ENCODE results near the gene CABP1. TPM values are rescaled to one million over a fixed set of nuclear protein-coding genes. Genes with fewer than 3 reads are reported as not detected.

Gene CABP1
- total and polyA plus RNA-seq, 2 donors (not counting 3 experiments of a cell fraction or from before 2014, with no cell fraction given): 0.07 to 0.31 TPM

GRCh38 chr12:120685522-120685921, 45.1 kb downstream of the CABP1 start:
- Histone ChIP-seq H3K9me1 (replicated peaks; ENCODE audit: control insufficient read depth, extremely low read depth, insufficient read depth, low read length) (no peaks in the 10 kb centered on the region), H3K27me3 (ENCODE audit: control insufficient read depth in 2 of 2, insufficient read depth in 2 of 2, low read length in 2 of 2) (no peaks in the 10 kb centered on the region), H3K9me3 (replicated peaks; ENCODE audit: control insufficient read depth, insufficient read depth, low read length) (no peaks in the 10 kb centered on the region), H3K4me3 (replicated peaks in 1 of 3; ENCODE audit: insufficient read depth in 1 of 3, low read depth in 1 of 3, low read length in 3 of 3) (no peak overlapping the region), H3K79me2 (ENCODE audit: control insufficient read depth, insufficient read depth, low read length) (peaks cover 34% of the 10 kb centered on the region), H3K36me3 (ENCODE audit: control insufficient read depth in 2 of 2, extremely low read depth in 1 of 2, insufficient read depth in 2 of 2, low read length in 2 of 2) (no peaks in the 10 kb centered on the region), H4K20me1 (replicated peaks; ENCODE audit: control insufficient read depth, extremely low read depth, insufficient read depth, low read length) (no peaks in the 10 kb centered on the region), H3K4me2 (ENCODE audit: insufficient read depth, low read length) (peak overlapping the region; percentile 87), H3K27ac (ENCODE audit: insufficient read depth, low read depth, low read length) (no peak overlapping the region), H2AFZ (ENCODE audit: low read depth, low read length) (no peak overlapping the region), H3K9ac (replicated peaks; ENCODE audit: extremely low read depth, insufficient read depth, low read length) (peak overlapping the region; percentile 91), H3K4me1 (ENCODE audit: control insufficient read depth, extremely low read depth, insufficient read depth, low read length) (peaks cover 28% of the 10 kb centered on the region)
- dilution Hi-C loops (cut with MboI; ENCODE audit: extremely low pct_ligation_motif_present, low sequenced_read_pairs): no loop called here
- DNase-seq (ENCODE audit: low read depth, low spot score) (no peak), FAIRE-seq (no peak)
- CTCF ChIA-PET: interaction anchor here (3.2 kb wide), 1 partner anchor 36 kb away, joined by 21 read pairs; no protein-coding TSS in a partner anchor
- POLR2A ChIA-PET: no interaction called here
- no TSS peak for BruUV-seq (replicated peaks)
- intact Hi-C loops (cut with micrococcal nuclease): no loop called here
- no peak for TF ChIP-seq MYC (IDR thresholded peaks at IDR 0.05; ENCODE audit: low read depth, low read length)
- TF ChIP-seq POLR2AphosphoS5 (IDR thresholded peaks at IDR 0.05; ENCODE audit: insufficient read depth, low read depth, low read length): no peak
- TF ChIP-seq CTCF (IDR thresholded peaks at IDR 0.05; ENCODE audit: extremely low read depth in 1 of 2, insufficient read depth in 1 of 2, low read depth in 1 of 2, low read length in 2 of 2): no peak
- no peak for TF ChIP-seq GATA2 (IDR thresholded peaks at IDR 0.05; ENCODE audit: insufficient read depth, insufficient read length, low read depth, low read length)
- no peak for TF ChIP-seq FOS (IDR thresholded peaks at IDR 0.05; ENCODE audit: borderline replicate concordance, insufficient read depth, low read length)
- no peak for TF ChIP-seq MAX (IDR thresholded peaks at IDR 0.05; ENCODE audit: insufficient read depth, insufficient read length)
- TF ChIP-seq POLR2A (IDR thresholded peaks at IDR 0.05; ENCODE audit: low read depth, low read length): no peak
- TF ChIP-seq JUN (IDR thresholded peaks at IDR 0.05; ENCODE audit: borderline replicate concordance, insufficient read depth, insufficient read length, low read depth): no peak

Data from endothelial cell of umbilical vein (primary cell).